Loucy (cell line): Measurements from ENCODE around the gene RNF215.

Source experiments
- CTCF ChIP-seq: fragments of 200-600 bp; sonication (generic); conservative IDR thresholded peaks from 2 replicates; pipeline ENCODE4 v1.5.1; 2014; ENCODE audit warnings: mild to moderate bottlenecking, antibody characterized with exemption, low read length
- EZH2phosphoT487 ChIP-seq: fragments of 200-600 bp; IDR thresholded peaks from 2 replicates; pipeline ENCODE4 v1.6.1; 2018; ENCODE audit warnings: antibody characterized with exemption, mild to moderate bottlenecking, moderate library complexity, borderline replicate concordance

DNA sequence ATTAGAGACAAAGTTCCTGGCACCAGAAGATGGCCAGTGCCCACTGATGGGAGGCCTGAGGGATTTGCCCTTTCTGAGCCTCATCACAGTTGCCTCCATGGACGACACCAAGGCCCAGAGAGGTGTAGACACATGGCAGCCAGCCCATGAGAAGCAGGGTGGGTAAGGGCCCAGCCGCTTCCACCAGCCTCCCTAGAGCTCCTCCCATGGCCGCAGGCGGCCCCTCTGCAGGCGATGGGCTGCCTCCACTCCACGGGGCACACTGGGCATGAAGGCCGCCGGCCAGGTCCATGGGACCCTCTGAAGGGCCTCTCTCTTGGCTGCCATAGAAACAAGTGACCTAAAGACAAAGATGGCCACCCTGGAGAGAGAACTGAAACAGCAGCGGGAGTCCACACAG, 15.9 kb downstream of the RNF215 start:
- TF ChIP-seq CTCF (no peak), EZH2phosphoT487 (no peak)
